Fibroblast of villous mesenchyme (primary cell): ENCODE data around the gene SNX1. TPM values are rescaled to one million over a fixed set of nuclear protein-coding genes. Genes with fewer than 3 reads are reported as not detected.
A peak's percentile ranks its signal among the peaks of the same experiment; 100 is the strongest.

Experiments used
- DNase-seq: peaks from one replicate; pipeline ENCODE4 v3.0.0-alpha.2; 2010; ENCODE audit warnings: low read depth
- H3K4me3 ChIP-seq: 2 replicates; pipeline ENCODE4 v1.5.1; 2011; ENCODE audit warnings: low read depth, mild to moderate bottlenecking, low read length
- CTCF ChIP-seq: IDR thresholded peaks from 2 replicates; pipeline ENCODE4 v1.5.1; 2012; ENCODE audit warnings: low read depth, mild to moderate bottlenecking, low read length; ENCODE audit not compliant: insufficient read depth
- total RNA-seq: library from RNA; depleted of rRNA; stranded (reverse); fragments of >200 nt; gene quantifications from 2 replicates; pipeline ENCODE4 v1.2.3, GENCODE V29; 2012

SNX1 gene, protein sequence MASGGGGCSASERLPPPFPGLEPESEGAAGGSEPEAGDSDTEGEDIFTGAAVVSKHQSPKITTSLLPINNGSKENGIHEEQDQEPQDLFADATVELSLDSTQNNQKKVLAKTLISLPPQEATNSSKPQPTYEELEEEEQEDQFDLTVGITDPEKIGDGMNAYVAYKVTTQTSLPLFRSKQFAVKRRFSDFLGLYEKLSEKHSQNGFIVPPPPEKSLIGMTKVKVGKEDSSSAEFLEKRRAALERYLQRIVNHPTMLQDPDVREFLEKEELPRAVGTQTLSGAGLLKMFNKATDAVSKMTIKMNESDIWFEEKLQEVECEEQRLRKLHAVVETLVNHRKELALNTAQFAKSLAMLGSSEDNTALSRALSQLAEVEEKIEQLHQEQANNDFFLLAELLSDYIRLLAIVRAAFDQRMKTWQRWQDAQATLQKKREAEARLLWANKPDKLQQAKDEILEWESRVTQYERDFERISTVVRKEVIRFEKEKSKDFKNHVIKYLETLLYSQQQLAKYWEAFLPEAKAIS
- 33.5 and 42.7 TPM in 2 replicates for total RNA-seq

DNA sequence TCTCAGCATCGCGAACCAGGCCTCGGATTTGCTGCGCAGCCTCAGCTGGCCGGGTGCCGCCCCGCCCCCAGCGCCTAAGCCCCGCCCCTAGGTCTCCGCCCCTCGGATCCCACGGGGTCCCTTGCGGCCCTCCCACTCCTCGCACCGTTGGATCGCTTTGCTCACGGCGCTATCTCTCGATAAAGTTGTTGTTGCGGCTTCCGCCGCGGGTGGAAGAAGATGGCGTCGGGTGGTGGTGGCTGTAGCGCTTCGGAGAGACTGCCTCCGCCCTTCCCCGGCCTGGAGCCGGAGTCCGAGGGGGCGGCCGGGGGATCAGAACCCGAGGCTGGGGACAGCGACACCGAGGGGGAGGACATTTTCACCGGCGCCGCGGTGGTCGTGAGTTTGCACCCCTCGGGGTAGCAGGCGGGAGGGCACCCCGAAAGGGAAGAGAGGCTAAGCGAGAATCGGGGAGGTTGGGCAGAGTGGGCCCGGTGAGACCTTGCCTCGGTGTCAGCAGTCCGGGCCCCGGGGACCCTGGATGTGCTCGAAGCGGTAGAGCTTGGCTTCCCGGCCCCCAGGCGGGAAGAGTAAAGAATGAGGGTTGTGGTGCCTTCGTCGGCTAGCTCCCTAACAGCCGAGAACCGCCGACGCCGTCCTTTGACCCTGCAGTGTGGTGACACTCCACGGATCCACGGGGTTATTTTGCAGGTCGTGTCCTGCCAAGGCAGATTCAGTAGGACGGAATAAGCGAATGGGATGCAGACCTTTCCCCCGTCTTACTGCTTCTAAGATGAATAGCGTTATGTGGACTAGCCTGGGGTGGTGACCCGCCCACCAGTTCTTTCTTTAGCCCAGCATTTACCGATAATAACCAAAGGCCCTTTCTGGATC, at the start of gene SNX1:
Gene SNX1, plus strand, starts transcription at position 188 of the 873 bp plus-strand sequence. Its CDS starts 32 bp downstream, at position 220.
- no peak for TF ChIP-seq CTCF
- peak within 1 kb of the TSS; percentile 95 for H3K4me3 ChIP-seq

DNA sequence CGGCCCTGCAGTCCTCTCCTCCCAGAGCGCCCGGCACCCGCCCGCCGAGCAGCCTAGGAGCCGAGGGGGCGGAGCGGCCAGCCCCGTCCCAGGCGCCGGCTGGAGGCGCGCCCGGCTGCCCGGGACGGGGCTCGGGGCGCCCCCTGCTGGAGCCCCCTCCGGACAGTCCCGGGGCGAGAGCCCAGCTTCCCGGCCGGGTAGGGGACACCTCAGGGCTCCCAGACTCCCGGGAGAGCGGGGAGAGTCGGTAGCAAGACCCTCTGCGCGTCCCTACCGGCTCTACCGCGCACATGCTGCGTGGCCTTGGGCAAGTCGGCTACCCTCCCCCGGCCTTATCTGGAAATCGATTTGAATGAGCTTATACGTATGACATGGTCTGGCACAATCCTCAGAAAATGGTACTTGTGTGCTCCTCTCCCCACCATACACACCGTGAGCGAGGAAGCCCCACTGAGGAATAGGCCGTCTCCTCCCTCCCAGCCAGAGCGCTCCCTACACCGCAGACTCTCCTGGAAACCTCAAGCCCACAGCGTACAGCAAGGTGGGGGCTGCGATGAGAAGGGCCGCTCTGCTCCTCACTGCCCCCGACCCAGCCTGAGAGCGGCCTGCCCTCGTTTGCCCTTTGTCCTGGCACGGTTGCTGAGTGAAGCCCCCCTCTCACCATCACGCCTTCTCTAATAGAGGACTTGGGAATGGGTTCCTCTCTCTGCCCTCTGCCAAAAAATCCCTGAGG, 49.2 kb upstream of the SNX1 start, which contains the start of gene DAPK2:
Gene DAPK2, minus strand, starts transcription at position 65 of the 733 bp plus-strand sequence. CDS start 6,224 bp downstream, outside the sequence.
- TF ChIP-seq CTCF: peak; percentile 62
- DNase-seq: peak; percentile 42
- H3K4me3 ChIP-seq: peak within 1 kb of the TSS; percentile 54

More for the DNA sequence above, at the start of gene SNX1:
- peak; percentile 96 for DNase-seq

- DNase-seq: no peak
- H3K4me3 ChIP-seq: no peak overlapping the region
- TF ChIP-seq CTCF: no peak
These were observed 46.9 kb upstream of the SNX1 start for GRCh38 chr15:64048781-64049460.

- H3K4me3 ChIP-seq: no peak overlapping the region
- DNase-seq: no peak
- no peak for TF ChIP-seq CTCF
These were observed 45.3 kb upstream of the SNX1 start for GRCh38 chr15:64050281-64051092.

- H3K4me3 ChIP-seq: no peak overlapping the region
- TF ChIP-seq CTCF: no peak
- DNase-seq: no peak
These were observed 44.7 kb upstream of the SNX1 start for GRCh38 chr15:64051093-64051402.
